HCT116 (cell line): ENCODE measurements around the gene CRTC1. TPM values are rescaled to one million over a fixed set of nuclear protein-coding genes. Genes with fewer than 3 reads are reported as not detected.
A peak's percentile ranks its signal among the peaks of the same experiment; 100 is the strongest.

Experiments used
- ATAC-seq: fragments of 200-7000 bp; cut with Tn5 transposase; 2 replicates; pipeline ENCODE4 v1.9.1; 2020; ENCODE audit warnings: mild to moderate bottlenecking, moderate library complexity
- BruUV-seq: library from RNA; stranded (reverse); fragments of 400-500 nt; replicated peaks from 2 replicates; lab custom pipeline; 2021; lab: Mats Ljungman, UMichigan
- CTCF ChIA-PET: fragments of 300-600 bp; sonication (Branson Sonifier 250); formaldehyde crosslinking; loops from one replicate; lab custom pipeline; 2021; ENCODE audit warnings: antibody characterized with exemption; lab: Charles Lee
- POLR2A ChIA-PET: fragments of 300-600, 350-600 bp; sonication (Branson Sonifier 250); formaldehyde crosslinking; loops from one replicate; lab custom pipeline; 2021; ENCODE audit warnings: antibody characterized with exemption; lab: Charles Lee
- RAD21 ChIA-PET, 2 experiments: fragments of 300-600 bp; sonication (Branson Sonifier 250); formaldehyde crosslinking; loops; one replicate each; lab custom pipeline; 2023; ENCODE audit warnings: low total read pairs in 2 of 2; ENCODE audit not compliant: uncharacterized antibody in 2 of 2, unreplicated experiment in 2 of 2, low non-redundant PET in 1 of 2; lab: Charles Lee
- DNase-seq: peaks from one replicate; pipeline ENCODE4 v3.0.0-alpha.2; 2010; ENCODE audit warnings: low read depth, low spot score
- H2AFZ ChIP-seq: fragments of 200-600 bp; shearing (Covaris generic), sonication (generic); 2 replicates; pipeline ENCODE4 v1.6.1; 2017; ENCODE audit warnings: low read depth, mixed run types, mixed read lengths, antibody characterized with exemption, low read length; ENCODE audit not compliant: poor library complexity, severe bottlenecking
- H3K27ac ChIP-seq: 2 replicates; pipeline ENCODE4 v1.5.1; 2012; ENCODE audit warnings: low read depth, low read length
- H3K27me3 ChIP-seq: fragments of 200-600 bp; sonication (generic); 2 replicates; pipeline ENCODE4 v1.6.1; 2016; ENCODE audit warnings: mixed run types, low read length, mixed read lengths; ENCODE audit not compliant: insufficient read depth
- H3K36me3 ChIP-seq, 2 experiments: fragments of 200-500 bp in 1 of 2; fragments of 200-600 bp in 1 of 2; sonication (Bioruptor generic) in 1 of 2; sonication (generic) in 1 of 2; 2 replicates each; pipeline versions ENCODE4 v1.5.1 to v1.6.1; 2014 to 2016; ENCODE audit warnings: low read length in 2 of 2, inconsistent platforms in 1 of 2, mixed read lengths in 1 of 2, mixed run types in 1 of 2; ENCODE audit not compliant: insufficient read depth in 2 of 2, control insufficient read depth in 1 of 2
- H3K4me1 ChIP-seq, 2 experiments: fragments of 200-600 bp in 1 of 2; sonication (generic) in 1 of 2; 2 replicates each; pipeline versions ENCODE4 v1.5.1 to v1.6.1; 2012 to 2017; ENCODE audit warnings: low read length in 2 of 2, inconsistent platforms in 1 of 2, mild to moderate bottlenecking in 1 of 2, mixed read lengths in 1 of 2, mixed run types in 1 of 2, moderate library complexity in 1 of 2; ENCODE audit not compliant: insufficient read depth in 2 of 2, control insufficient read depth in 1 of 2
- H3K4me2 ChIP-seq: fragments of 200-600 bp; sonication (generic); 2 replicates; pipeline ENCODE4 v1.6.1; 2017; ENCODE audit warnings: mixed run types, low read length, mixed read lengths
- H3K4me3 ChIP-seq, 2 experiments: fragments of 200-600 bp in 1 of 2; sonication (generic) in 1 of 2; replicated peaks in 1 of 2; 2 replicates each; pipeline ENCODE4 v1.5.1; 2011 to 2016; ENCODE audit warnings: low read length in 2 of 2, control low read depth in 1 of 2, low read depth in 1 of 2, mild to moderate bottlenecking in 1 of 2, mixed read lengths in 1 of 2, mixed run types in 1 of 2
- H3K79me2 ChIP-seq: fragments of 200-600 bp; sonication (generic); 2 replicates; pipeline ENCODE4 v1.6.1; 2017; ENCODE audit warnings: mild to moderate bottlenecking, mixed run types, low read length, moderate library complexity, mixed read lengths; ENCODE audit not compliant: insufficient read depth
- H3K9ac ChIP-seq: fragments of 200-600 bp; sonication (generic); 2 replicates; pipeline ENCODE4 v1.6.1; 2016; ENCODE audit warnings: low read length, mixed read lengths
- H3K9me2 ChIP-seq: fragments of 200-600 bp; sonication (generic), shearing (Covaris generic); 2 replicates; pipeline ENCODE4 v1.6.1; 2017; ENCODE audit warnings: mixed run types, mild to moderate bottlenecking, moderate library complexity; ENCODE audit not compliant: insufficient read depth
- H3K9me3 ChIP-seq, 2 experiments: fragments of 200-500 bp in 1 of 2; fragments of 200-600 bp in 1 of 2; sonication (Bioruptor generic) in 1 of 2; sonication (generic) in 1 of 2; 2 replicates each; pipeline ENCODE4 v1.6.1; 2014 to 2017; ENCODE audit warnings: low read length in 2 of 2, mixed read lengths in 2 of 2, inconsistent platforms in 1 of 2, low read depth in 1 of 2, mild to moderate bottlenecking in 1 of 2, mixed run types in 1 of 2, moderate library complexity in 1 of 2; ENCODE audit not compliant: control insufficient read depth in 1 of 2, insufficient read depth in 1 of 2
- H4K20me1 ChIP-seq: fragments of 200-600 bp; sonication (generic), shearing (Covaris generic); 2 replicates; pipeline ENCODE4 v1.6.1; 2017; ENCODE audit warnings: mixed run types, mild to moderate bottlenecking, moderate library complexity; ENCODE audit not compliant: insufficient read depth
- CEBPB ChIP-seq: IDR thresholded peaks from 2 replicates; pipeline ENCODE4 v1.6.1; 2012; ENCODE audit warnings: low read depth
- EGR1 ChIP-seq: IDR thresholded peaks from 2 replicates; pipeline ENCODE4 v1.6.1; 2012; ENCODE audit warnings: low read depth
- JUND ChIP-seq: IDR thresholded peaks from 2 replicates; pipeline ENCODE4 v1.6.1; 2012
- POLR2A ChIP-seq: IDR thresholded peaks from 2 replicates; pipeline ENCODE4 v1.7.0; 2011; ENCODE audit warnings: borderline replicate concordance; ENCODE audit not compliant: insufficient read depth, insufficient read length; ENCODE audit errors: extremely low read depth
- SIN3A ChIP-seq: IDR thresholded peaks from 2 replicates; pipeline ENCODE4 v1.6.1; 2012; ENCODE audit warnings: low read depth
- SRF ChIP-seq: IDR thresholded peaks from 2 replicates; pipeline ENCODE4 v1.6.1; 2012; ENCODE audit warnings: low read depth
- TCF7L2 ChIP-seq: IDR thresholded peaks from 2 replicates; pipeline ENCODE4 v1.7.0; 2011; ENCODE audit warnings: borderline replicate concordance, inconsistent platforms; ENCODE audit not compliant: insufficient read depth, insufficient read length; ENCODE audit errors: extremely low read depth
- ZFX ChIP-seq: fragments of 450-650 bp; IDR thresholded peaks from 2 replicates; pipeline ENCODE4 v1.6.1; 2017
- ZNF274 ChIP-seq: fragments of 200-500 bp; sonication (Bioruptor generic); IDR thresholded peaks from 2 replicates; pipeline ENCODE4 v1.6.1; 2014; ENCODE audit warnings: mild to moderate bottlenecking, low read depth, low read length, inconsistent platforms
- intact Hi-C: fragments of 100-400 bp; cut with micrococcal nuclease; formaldehyde crosslinking; loops from 2 replicates; pipeline ENCODE4 v1.10.0; 2022
- total RNA-seq: library from RNA; stranded (reverse); gene quantifications from one replicate; pipeline ENCODE4 v1.2.1, GENCODE V29; 2021; ENCODE audit not compliant: unreplicated experiment
- TF ChIP-seq, protein P1 (sequence below): IDR thresholded peaks from 2 replicates; pipeline ENCODE4 v1.6.1; 2012
- TF ChIP-seq, protein P2 (sequence below): IDR thresholded peaks from 2 replicates; pipeline ENCODE4 v1.6.1; 2012; ENCODE audit warnings: low read depth

CRTC1 gene
- total RNA-seq, 1 experiment from 2014 or later = 14.9 TPM

DNA sequence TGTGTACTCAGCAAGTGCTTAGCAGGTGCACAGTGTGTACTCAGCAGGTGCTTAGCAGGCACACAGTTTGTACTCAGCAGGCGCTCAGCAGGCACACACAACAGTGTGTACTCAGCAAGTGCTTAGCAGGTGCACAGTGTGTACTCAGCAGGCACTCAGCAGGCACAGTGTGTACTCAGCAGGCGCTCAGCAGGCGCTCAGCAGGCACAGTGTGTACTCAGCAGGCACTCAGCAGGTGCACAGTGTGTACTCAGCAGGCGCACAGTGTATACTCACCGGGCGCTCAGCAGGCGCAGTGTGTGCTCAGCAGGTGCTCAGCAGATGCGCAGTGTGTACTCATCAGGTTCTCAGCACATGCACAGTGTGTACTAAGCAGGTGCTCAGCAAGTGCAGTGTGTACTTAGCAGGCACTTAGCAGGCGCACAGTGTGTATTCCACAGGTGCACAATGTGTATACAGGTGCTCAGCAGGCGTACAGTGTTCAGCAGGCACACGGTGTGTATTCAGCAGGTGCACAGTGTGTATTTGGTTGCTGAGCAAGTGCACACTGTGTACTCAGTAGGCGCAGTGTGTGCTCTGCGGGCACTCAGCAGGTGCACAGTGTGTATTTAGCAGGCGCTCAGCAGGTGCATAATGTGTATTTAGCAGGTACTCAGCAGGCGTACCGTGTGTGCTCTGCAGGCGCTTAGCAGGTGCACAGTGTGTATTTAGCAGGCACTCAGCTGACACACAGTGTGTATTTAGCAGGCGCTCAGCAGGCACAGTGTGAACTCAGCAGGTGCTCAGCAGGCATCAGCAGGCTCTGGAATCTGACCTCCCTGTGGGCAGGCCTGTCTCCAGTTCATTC, 15.1 kb downstream of the CRTC1 start:
- H3K4me1 ChIP-seq = no peaks in the 10 kb centered on the region
- RAD21 ChIA-PET = no interaction called here
- ATAC-seq (peak; percentile 33; the same call in 1 of the 2 replicates), DNase-seq (no peak)
- H3K79me2 ChIP-seq = 0 out of 2 replicates have a peak, but pooled peaks cover 3% of the 10 kb centered on the region
- no peaks in the 10 kb centered on the region for H3K36me3 ChIP-seq
- no peaks in the 10 kb centered on the region for H4K20me1 ChIP-seq
- intact Hi-C loops = no loop called here
- TF ChIP-seq, protein P1, sequence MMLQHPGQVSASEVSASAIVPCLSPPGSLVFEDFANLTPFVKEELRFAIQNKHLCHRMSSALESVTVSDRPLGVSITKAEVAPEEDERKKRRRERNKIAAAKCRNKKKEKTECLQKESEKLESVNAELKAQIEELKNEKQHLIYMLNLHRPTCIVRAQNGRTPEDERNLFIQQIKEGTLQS = no peak
- TF ChIP-seq TCF7L2 (no peak), SIN3A (no peak), SRF (no peak), ZNF274 (no peak), CEBPB (no peak), JUND (no peak), EGR1 (no peak), POLR2A (no peak), ZFX (no peak)
- TF ChIP-seq, protein P2, sequence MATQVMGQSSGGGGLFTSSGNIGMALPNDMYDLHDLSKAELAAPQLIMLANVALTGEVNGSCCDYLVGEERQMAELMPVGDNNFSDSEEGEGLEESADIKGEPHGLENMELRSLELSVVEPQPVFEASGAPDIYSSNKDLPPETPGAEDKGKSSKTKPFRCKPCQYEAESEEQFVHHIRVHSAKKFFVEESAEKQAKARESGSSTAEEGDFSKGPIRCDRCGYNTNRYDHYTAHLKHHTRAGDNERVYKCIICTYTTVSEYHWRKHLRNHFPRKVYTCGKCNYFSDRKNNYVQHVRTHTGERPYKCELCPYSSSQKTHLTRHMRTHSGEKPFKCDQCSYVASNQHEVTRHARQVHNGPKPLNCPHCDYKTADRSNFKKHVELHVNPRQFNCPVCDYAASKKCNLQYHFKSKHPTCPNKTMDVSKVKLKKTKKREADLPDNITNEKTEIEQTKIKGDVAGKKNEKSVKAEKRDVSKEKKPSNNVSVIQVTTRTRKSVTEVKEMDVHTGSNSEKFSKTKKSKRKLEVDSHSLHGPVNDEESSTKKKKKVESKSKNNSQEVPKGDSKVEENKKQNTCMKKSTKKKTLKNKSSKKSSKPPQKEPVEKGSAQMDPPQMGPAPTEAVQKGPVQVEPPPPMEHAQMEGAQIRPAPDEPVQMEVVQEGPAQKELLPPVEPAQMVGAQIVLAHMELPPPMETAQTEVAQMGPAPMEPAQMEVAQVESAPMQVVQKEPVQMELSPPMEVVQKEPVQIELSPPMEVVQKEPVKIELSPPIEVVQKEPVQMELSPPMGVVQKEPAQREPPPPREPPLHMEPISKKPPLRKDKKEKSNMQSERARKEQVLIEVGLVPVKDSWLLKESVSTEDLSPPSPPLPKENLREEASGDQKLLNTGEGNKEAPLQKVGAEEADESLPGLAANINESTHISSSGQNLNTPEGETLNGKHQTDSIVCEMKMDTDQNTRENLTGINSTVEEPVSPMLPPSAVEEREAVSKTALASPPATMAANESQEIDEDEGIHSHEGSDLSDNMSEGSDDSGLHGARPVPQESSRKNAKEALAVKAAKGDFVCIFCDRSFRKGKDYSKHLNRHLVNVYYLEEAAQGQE = no peak
- POLR2A ChIA-PET = no interaction called here
- no peak overlapping the region for H3K9ac ChIP-seq
- no peaks in the 10 kb centered on the region for H3K9me2 ChIP-seq
- H3K4me2 ChIP-seq = no peak overlapping the region
- CTCF ChIA-PET = no interaction called here
- no peak overlapping the region for H3K27ac ChIP-seq
- H3K27me3 ChIP-seq = no peaks in the 10 kb centered on the region
- H3K4me3 ChIP-seq = no peak overlapping the region
- no peaks in the 10 kb centered on the region for H3K9me3 ChIP-seq
- no peak overlapping the region for H2AFZ ChIP-seq
- no TSS peak for BruUV-seq
